ENCODE data around the gene TBC1D22A.

TBC1D22A gene

DNA sequence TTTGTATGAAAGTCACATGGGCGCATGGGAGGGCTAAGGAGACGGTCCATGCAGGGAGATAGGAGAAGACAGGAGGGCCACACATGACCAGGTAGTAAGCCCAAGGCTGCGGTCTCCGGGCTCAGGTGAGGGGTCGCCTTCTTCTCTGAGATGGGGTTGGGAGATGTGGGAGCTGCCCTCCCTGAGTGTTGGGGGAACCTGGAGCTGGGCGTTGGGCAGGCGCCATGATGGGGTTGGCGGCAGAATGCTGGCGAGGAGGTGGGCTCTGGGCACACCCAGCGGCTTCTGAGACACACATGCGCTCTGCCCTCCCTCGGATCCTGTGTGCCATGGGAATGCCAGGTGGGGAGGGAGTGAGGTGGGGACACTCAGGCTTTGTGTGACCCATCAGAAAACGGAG lies 254.8 kb downstream of the TBC1D22A start:
- H3K27me3 ChIP-seq (ENCODE audit: insufficient read depth, low read length), result no peaks in the 10 kb centered on the region
- no peaks in the 10 kb centered on the region for H3K4me1 ChIP-seq (ENCODE audit: insufficient read depth, low read length, severe bottlenecking)
- no peaks in the 10 kb centered on the region for H3F3A ChIP-seq (ENCODE audit: insufficient read depth, low read length)
- no peak overlapping the region for H3K27ac ChIP-seq (ENCODE audit: low read depth, low read length, poor library complexity, severe bottlenecking)
- peaks cover 22% of the 10 kb centered on the region for H3K9me3 ChIP-seq (ENCODE audit: low read length)
- no peaks in the 10 kb centered on the region for H3K9me2 ChIP-seq (ENCODE audit: low read depth, low read length)
- TF ChIP-seq CTCF (IDR thresholded peaks at IDR 0.05; ENCODE audit: low read length) (no peak), EZH2 (IDR thresholded peaks at IDR 0.05; ENCODE audit: borderline replicate concordance, low read length) (no peak)
- H2AFZ ChIP-seq (ENCODE audit: low read length), result no peak overlapping the region
- H3K4me3 ChIP-seq (ENCODE audit: low read depth, low read length, poor library complexity, severe bottlenecking), result no peak overlapping the region
- H3K4me2 ChIP-seq (ENCODE audit: low read length), result no peak overlapping the region
- no peak overlapping the region for H3K9ac ChIP-seq (ENCODE audit: low read length)
- H4K20me1 ChIP-seq (ENCODE audit: insufficient read depth, low read length), result no peaks in the 10 kb centered on the region
- no peaks in the 10 kb centered on the region; the same call in 1 of the 2 replicates for H3K79me2 ChIP-seq (ENCODE audit: insufficient read depth, low read length)
- peaks cover 13% of the 10 kb centered on the region for H3K36me3 ChIP-seq (ENCODE audit: insufficient read depth, low read length)

DNA sequence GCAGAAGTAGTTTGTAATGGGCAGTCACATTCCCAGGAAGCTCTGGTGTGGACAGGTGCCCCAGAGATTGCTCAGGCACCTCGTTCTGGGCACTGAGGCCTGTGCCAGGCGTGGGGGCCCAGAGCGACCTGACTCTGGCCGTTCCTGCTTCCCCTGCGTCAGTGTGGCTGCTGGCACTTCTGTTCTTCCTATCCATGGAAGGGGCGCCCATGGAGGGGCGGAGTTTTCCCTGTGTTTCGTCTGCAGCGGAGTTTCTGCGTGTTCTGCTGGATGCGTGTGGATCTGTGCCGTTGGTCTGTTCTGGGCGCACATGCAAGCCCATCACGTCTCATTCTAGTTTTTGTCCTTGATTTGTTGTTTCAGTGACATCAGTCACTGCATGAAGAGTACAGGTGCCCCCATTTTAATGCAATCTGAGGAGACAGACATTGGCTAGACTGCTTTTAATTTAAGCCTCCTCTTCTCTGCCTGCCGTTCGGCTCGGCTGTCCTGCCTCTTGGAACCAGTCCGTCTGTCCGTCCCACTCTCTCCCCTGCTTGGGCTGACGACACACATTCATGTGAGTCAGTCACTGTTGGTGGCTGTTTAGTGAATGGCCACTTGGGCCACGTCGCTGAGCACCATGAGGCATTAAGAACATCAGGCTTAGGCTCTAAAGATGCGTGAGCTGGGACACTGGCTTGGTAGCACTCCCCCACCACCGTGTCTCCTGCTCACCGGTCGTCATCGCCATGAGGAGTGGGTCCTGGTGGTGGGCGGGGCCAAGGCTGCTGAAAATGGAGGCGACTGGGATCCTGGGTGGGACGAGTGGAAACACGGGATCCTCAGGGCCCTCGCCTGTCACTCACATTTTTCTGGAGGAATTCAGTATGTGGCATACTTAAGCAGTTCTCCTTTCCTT lies 255.8 kb downstream of the TBC1D22A start:
- no peaks in the 10 kb centered on the region for H3K27me3 ChIP-seq (ENCODE audit: insufficient read depth, low read length)
- H3F3A ChIP-seq (ENCODE audit: insufficient read depth, low read length), result no peaks in the 10 kb centered on the region
- no peak for TF ChIP-seq EZH2 (IDR thresholded peaks at IDR 0.05; ENCODE audit: borderline replicate concordance, low read length)
- no peak for TF ChIP-seq CTCF (IDR thresholded peaks at IDR 0.05; ENCODE audit: low read length)
- peaks cover 25% of the 10 kb centered on the region for H3K9me3 ChIP-seq (ENCODE audit: low read length)
- H3K4me2 ChIP-seq (ENCODE audit: low read length), result no peak overlapping the region
- no peak overlapping the region for H3K9ac ChIP-seq (ENCODE audit: low read length)
- no peaks in the 10 kb centered on the region for H3K4me1 ChIP-seq (ENCODE audit: insufficient read depth, low read length, severe bottlenecking)
- no peaks in the 10 kb centered on the region for H3K9me2 ChIP-seq (ENCODE audit: low read depth, low read length)
- H3K79me2 ChIP-seq (ENCODE audit: insufficient read depth, low read length), result no peaks in the 10 kb centered on the region; the same call in 1 of the 2 replicates
- H3K27ac ChIP-seq (ENCODE audit: low read depth, low read length, poor library complexity, severe bottlenecking), result no peak overlapping the region
- no peak overlapping the region for H2AFZ ChIP-seq (ENCODE audit: low read length)
- peaks cover 22% of the 10 kb centered on the region for H3K36me3 ChIP-seq (ENCODE audit: insufficient read depth, low read length)
- H4K20me1 ChIP-seq (ENCODE audit: insufficient read depth, low read length), result no peaks in the 10 kb centered on the region
- H3K4me3 ChIP-seq (ENCODE audit: low read depth, low read length, poor library complexity, severe bottlenecking), result no peak overlapping the region

GRCh38 chr22:47019012-47019790 lies 256.8 kb downstream of the TBC1D22A start:
- no peak overlapping the region for H3K27ac ChIP-seq (ENCODE audit: low read depth, low read length, poor library complexity, severe bottlenecking)
- H3K36me3 ChIP-seq (ENCODE audit: insufficient read depth, low read length), result peaks cover 29% of the 10 kb centered on the region
- H3K27me3 ChIP-seq (ENCODE audit: insufficient read depth, low read length), result no peaks in the 10 kb centered on the region
- no peaks in the 10 kb centered on the region for H4K20me1 ChIP-seq (ENCODE audit: insufficient read depth, low read length)
- H3K4me2 ChIP-seq (ENCODE audit: low read length), result no peak overlapping the region
- no peaks in the 10 kb centered on the region for H3F3A ChIP-seq (ENCODE audit: insufficient read depth, low read length)
- H3K9ac ChIP-seq (ENCODE audit: low read length), result no peak overlapping the region
- TF ChIP-seq EZH2 (IDR thresholded peaks at IDR 0.05; ENCODE audit: borderline replicate concordance, low read length) (no peak), CTCF (IDR thresholded peaks at IDR 0.05; ENCODE audit: low read length) (no peak)
- H3K9me2 ChIP-seq (ENCODE audit: low read depth, low read length), result no peaks in the 10 kb centered on the region
- no peaks in the 10 kb centered on the region for H3K4me1 ChIP-seq (ENCODE audit: insufficient read depth, low read length, severe bottlenecking)
- H3K4me3 ChIP-seq (ENCODE audit: low read depth, low read length, poor library complexity, severe bottlenecking), result no peak overlapping the region
- H3K9me3 ChIP-seq (ENCODE audit: low read length), result peaks cover 25% of the 10 kb centered on the region
- no peak overlapping the region for H2AFZ ChIP-seq (ENCODE audit: low read length)
- H3K79me2 ChIP-seq (ENCODE audit: insufficient read depth, low read length), result no peaks in the 10 kb centered on the region
